Measurements from ENCODE around the gene SMARCA2.

SMARCA2 gene

DNA sequence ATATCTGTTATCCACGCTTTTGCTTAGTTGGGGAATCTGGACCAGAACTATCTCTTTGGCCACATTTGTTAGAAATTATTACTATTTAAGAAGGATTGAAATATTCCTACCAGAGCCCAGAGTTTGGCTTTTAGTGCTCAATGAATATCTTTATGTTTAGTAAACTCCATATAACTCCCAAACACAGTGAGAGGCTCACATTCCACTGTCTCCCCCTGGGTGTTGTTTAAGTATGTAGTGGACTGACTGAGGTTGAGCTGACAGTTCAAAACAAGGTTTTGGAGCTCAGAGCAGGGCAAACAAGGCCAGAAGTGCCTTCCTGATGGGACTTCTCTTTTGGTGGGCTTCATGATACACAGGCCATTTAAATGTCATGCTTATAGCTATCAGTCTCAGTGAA is 216.0 kb downstream of the SMARCA2 start:
- H3K36me3 ChIP-seq (ENCODE audit: control insufficient read depth in 1 of 2, insufficient read depth in 2 of 2, low read length in 2 of 2), result no peaks in the 10 kb centered on the region
- no peak overlapping the region for H3K4me3 ChIP-seq (ENCODE audit: low read depth in 1 of 2, low read length in 2 of 2)
- no peak overlapping the region for H3K27ac ChIP-seq (ENCODE audit: low read depth, low read length)
- peaks cover 0 to 5% of the 10 kb centered on the region in 2 donors for H3K4me1 ChIP-seq (ENCODE audit: control insufficient read depth in 1 of 2, insufficient read depth in 2 of 2, low read length in 2 of 2)
- no peaks in the 10 kb centered on the region for H3K27me3 ChIP-seq (ENCODE audit: control insufficient read depth in 1 of 2, insufficient read depth in 2 of 2, low read length in 2 of 2)
- no peaks in the 10 kb centered on the region for H3K9me3 ChIP-seq (ENCODE audit: control insufficient read depth in 1 of 2, low read length in 2 of 2)
- no peak overlapping the region for H3K9ac ChIP-seq (ENCODE audit: low read depth in 1 of 2, low read length in 2 of 2)

DNA sequence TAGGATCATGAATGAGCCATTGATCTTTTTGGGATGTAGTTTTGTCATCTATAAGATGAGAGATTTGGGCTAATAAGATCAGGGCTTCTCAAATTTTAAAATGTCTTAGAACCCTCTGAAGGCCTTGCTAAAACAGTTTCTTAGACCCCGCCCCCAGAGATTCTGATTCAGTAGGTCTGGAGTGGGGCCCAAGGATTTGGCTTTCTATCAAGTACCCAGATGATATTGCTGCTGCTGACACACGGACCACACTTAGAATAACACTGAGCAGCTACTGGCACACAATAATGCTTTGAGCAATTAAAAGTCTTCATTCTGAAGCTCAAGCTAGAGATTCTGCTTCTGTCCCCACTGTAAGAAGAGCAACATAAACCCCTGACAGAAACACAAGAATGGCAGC is 216.7 kb downstream of the SMARCA2 start:
- Histone ChIP-seq H3K4me3 (ENCODE audit: low read depth in 1 of 2, low read length in 2 of 2) (no peak overlapping the region), H3K27ac (ENCODE audit: low read depth, low read length) (no peak overlapping the region), H3K4me1 (ENCODE audit: control insufficient read depth in 1 of 2, insufficient read depth in 2 of 2, low read length in 2 of 2) (peaks cover 0 to 5% of the 10 kb centered on the region in 2 donors), H3K36me3 (ENCODE audit: control insufficient read depth in 1 of 2, insufficient read depth in 2 of 2, low read length in 2 of 2) (no peaks in the 10 kb centered on the region), H3K9ac (ENCODE audit: low read depth in 1 of 2, low read length in 2 of 2) (no peak overlapping the region), H3K9me3 (ENCODE audit: control insufficient read depth in 1 of 2, low read length in 2 of 2) (no peaks in the 10 kb centered on the region), H3K27me3 (ENCODE audit: control insufficient read depth in 1 of 2, insufficient read depth in 2 of 2, low read length in 2 of 2) (no peaks in the 10 kb centered on the region)

DNA sequence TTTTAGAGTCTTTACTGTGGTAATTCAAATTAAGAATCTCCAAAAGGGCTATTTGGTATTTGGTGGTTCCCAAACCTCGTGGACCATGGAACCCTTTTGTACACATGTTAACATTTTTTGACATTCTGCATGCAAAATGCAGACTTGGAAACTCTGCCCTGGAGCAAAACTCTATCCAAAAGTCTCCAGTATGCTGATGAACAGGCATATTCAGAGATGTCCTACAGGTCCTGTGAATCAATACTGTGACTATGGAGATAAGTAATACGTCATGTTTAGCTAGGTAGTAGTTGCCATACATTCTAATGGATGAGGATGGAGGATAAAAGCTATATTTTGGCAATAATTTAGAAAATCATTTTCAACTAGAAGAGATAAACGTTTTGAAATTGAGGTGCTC is 218.1 kb downstream of the SMARCA2 start:
- Histone ChIP-seq H3K4me1 (ENCODE audit: control insufficient read depth in 1 of 2, insufficient read depth in 2 of 2, low read length in 2 of 2) (peaks cover 0 to 5% of the 10 kb centered on the region in 2 donors), H3K27me3 (ENCODE audit: control insufficient read depth in 1 of 2, insufficient read depth in 2 of 2, low read length in 2 of 2) (no peaks in the 10 kb centered on the region), H3K9ac (ENCODE audit: low read depth in 1 of 2, low read length in 2 of 2) (no peak overlapping the region), H3K4me3 (ENCODE audit: low read depth in 1 of 2, low read length in 2 of 2) (no peak overlapping the region), H3K36me3 (ENCODE audit: control insufficient read depth in 1 of 2, insufficient read depth in 2 of 2, low read length in 2 of 2) (no peaks in the 10 kb centered on the region), H3K27ac (ENCODE audit: low read depth, low read length) (no peak overlapping the region), H3K9me3 (ENCODE audit: control insufficient read depth in 1 of 2, low read length in 2 of 2) (no peaks in the 10 kb centered on the region)

DNA sequence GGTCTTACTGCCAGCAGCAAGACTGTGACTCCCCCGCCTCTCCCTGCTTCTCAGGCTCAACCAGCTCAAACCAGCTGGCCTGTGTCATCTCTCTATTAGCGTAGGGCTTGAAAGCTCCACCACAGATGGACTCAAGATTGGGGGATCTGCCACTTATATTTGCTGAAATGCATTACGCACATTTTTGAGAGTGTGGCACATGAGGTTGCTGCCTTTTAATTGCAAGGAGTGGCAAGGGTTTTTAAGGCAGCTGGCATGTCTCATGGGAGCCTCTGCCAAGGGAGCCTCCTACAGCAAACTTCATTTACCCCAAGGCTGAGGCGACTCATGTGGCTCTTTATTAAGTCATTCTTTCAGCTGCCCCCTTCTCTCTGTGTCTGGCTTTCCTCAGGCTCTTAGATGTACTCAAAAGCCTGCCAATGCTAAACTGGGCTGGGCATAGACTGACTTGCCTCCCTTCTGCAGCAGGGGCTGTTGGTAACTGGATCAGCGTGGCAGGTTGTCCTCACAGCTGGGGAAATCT is 219.3 kb downstream of the SMARCA2 start:
- H3K4me1 ChIP-seq (ENCODE audit: control insufficient read depth in 1 of 2, insufficient read depth in 2 of 2, low read length in 2 of 2), result peaks cover 0 to 3% of the 10 kb centered on the region in 2 donors
- H3K36me3 ChIP-seq (ENCODE audit: control insufficient read depth in 1 of 2, insufficient read depth in 2 of 2, low read length in 2 of 2), result no peaks in the 10 kb centered on the region
- H3K27me3 ChIP-seq (ENCODE audit: control insufficient read depth in 1 of 2, insufficient read depth in 2 of 2, low read length in 2 of 2), result no peaks in the 10 kb centered on the region
- no peak overlapping the region for H3K9ac ChIP-seq (ENCODE audit: low read depth in 1 of 2, low read length in 2 of 2)
- no peaks in the 10 kb centered on the region for H3K9me3 ChIP-seq (ENCODE audit: control insufficient read depth in 1 of 2, low read length in 2 of 2)
- H3K4me3 ChIP-seq (ENCODE audit: low read depth in 1 of 2, low read length in 2 of 2), result no peak overlapping the region
- H3K27ac ChIP-seq (ENCODE audit: low read depth, low read length), result no peak overlapping the region

DNA sequence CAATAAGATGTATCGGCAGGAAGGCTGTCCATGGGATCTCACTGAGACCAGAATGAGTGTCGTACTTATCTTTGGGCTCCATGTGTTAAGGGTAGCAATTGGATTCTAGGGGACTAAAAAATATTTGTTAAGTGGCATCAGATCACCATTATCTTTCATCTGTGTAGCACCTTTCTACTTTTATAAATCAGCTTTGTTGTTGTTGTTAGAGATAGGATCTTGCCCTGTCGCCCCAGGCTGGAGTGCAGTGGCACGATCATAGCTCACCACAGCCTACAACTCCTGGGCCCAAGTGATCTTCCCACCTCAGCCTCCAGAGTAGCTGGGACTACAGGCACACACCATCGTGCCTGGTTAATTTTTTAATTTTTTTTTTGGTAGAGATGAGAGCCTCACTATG is 220.5 kb downstream of the SMARCA2 start:
- no peak overlapping the region for H3K27ac ChIP-seq (ENCODE audit: low read depth, low read length)
- H3K9ac ChIP-seq (ENCODE audit: low read depth in 1 of 2, low read length in 2 of 2), result no peak overlapping the region
- no peaks in the 10 kb centered on the region for H3K4me1 ChIP-seq (ENCODE audit: control insufficient read depth in 1 of 2, insufficient read depth in 2 of 2, low read length in 2 of 2)
- no peaks in the 10 kb centered on the region for H3K36me3 ChIP-seq (ENCODE audit: control insufficient read depth in 1 of 2, insufficient read depth in 2 of 2, low read length in 2 of 2)
- H3K27me3 ChIP-seq (ENCODE audit: control insufficient read depth in 1 of 2, insufficient read depth in 2 of 2, low read length in 2 of 2), result no peaks in the 10 kb centered on the region
- H3K9me3 ChIP-seq (ENCODE audit: control insufficient read depth in 1 of 2, low read length in 2 of 2), result no peaks in the 10 kb centered on the region
- no peak overlapping the region for H3K4me3 ChIP-seq (ENCODE audit: low read depth in 1 of 2, low read length in 2 of 2)

DNA sequence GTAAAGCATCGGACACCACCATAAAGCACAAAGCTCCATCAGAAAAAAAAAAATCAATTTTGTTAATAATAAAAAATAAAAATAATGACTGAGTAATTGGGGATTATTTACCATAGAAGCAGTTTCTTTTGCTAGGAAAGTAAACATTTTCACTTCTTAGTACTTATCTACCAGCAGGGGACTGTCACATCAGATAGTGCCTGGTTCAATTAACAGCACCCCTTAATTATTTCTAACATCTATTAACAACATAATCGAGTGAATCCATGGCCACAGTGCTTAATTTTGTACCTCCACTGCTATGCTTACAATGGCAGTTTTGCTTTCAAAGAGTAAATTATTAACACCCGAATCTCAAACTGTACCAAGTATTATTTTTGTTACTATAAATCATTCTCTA is 221.7 kb downstream of the SMARCA2 start:
- H3K4me3 ChIP-seq (ENCODE audit: low read depth in 1 of 2, low read length in 2 of 2), result no peak overlapping the region
- H3K27me3 ChIP-seq (ENCODE audit: control insufficient read depth in 1 of 2, insufficient read depth in 2 of 2, low read length in 2 of 2), result no peaks in the 10 kb centered on the region
- H3K4me1 ChIP-seq (ENCODE audit: control insufficient read depth in 1 of 2, insufficient read depth in 2 of 2, low read length in 2 of 2), result peaks cover 5 to 8% of the 10 kb centered on the region in 2 donors
- no peaks in the 10 kb centered on the region for H3K9me3 ChIP-seq (ENCODE audit: control insufficient read depth in 1 of 2, low read length in 2 of 2)
- no peak overlapping the region for H3K9ac ChIP-seq (ENCODE audit: low read depth in 1 of 2, low read length in 2 of 2)
- no peak overlapping the region for H3K27ac ChIP-seq (ENCODE audit: low read depth, low read length)
- no peaks in the 10 kb centered on the region for H3K36me3 ChIP-seq (ENCODE audit: control insufficient read depth in 1 of 2, insufficient read depth in 2 of 2, low read length in 2 of 2)

DNA sequence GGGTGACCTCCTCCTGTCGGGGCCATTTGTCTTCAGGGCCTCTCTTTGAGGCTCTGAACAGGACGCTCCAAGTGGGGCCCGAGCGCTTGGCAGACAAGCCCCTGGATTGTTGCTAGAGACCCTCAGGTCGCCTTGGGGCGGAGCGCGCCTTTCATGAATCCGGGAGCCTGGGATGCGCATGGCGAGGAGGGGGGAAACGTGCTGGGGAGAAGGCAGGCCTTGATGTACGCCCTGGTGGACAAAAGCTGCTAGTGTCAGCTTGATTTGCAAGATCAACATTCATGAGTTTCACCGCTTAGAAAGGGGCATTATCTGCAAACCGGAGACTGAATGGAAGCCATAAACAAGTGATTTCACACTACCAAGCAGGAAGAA is 226.3 kb downstream of the SMARCA2 start:
- no peaks in the 10 kb centered on the region for H3K9me3 ChIP-seq (ENCODE audit: control insufficient read depth in 1 of 2, low read length in 2 of 2)
- H3K36me3 ChIP-seq (ENCODE audit: control insufficient read depth in 1 of 2, insufficient read depth in 2 of 2, low read length in 2 of 2), result no peaks in the 10 kb centered on the region
- peak overlapping the region; percentile 80 for H3K4me3 ChIP-seq (ENCODE audit: low read depth in 1 of 2, low read length in 2 of 2)
- peaks cover 0 to 8% of the 10 kb centered on the region in 2 donors for H3K27me3 ChIP-seq (ENCODE audit: control insufficient read depth in 1 of 2, insufficient read depth in 2 of 2, low read length in 2 of 2)
- H3K27ac ChIP-seq (ENCODE audit: low read depth, low read length), result no peak overlapping the region
- H3K9ac ChIP-seq (ENCODE audit: low read depth in 1 of 2, low read length in 2 of 2), result peak overlapping the region in 1 of 2 donors; percentile 44
- H3K4me1 ChIP-seq (ENCODE audit: control insufficient read depth in 1 of 2, insufficient read depth in 2 of 2, low read length in 2 of 2), result peaks cover 10 to 19% of the 10 kb centered on the region in 2 donors

DNA sequence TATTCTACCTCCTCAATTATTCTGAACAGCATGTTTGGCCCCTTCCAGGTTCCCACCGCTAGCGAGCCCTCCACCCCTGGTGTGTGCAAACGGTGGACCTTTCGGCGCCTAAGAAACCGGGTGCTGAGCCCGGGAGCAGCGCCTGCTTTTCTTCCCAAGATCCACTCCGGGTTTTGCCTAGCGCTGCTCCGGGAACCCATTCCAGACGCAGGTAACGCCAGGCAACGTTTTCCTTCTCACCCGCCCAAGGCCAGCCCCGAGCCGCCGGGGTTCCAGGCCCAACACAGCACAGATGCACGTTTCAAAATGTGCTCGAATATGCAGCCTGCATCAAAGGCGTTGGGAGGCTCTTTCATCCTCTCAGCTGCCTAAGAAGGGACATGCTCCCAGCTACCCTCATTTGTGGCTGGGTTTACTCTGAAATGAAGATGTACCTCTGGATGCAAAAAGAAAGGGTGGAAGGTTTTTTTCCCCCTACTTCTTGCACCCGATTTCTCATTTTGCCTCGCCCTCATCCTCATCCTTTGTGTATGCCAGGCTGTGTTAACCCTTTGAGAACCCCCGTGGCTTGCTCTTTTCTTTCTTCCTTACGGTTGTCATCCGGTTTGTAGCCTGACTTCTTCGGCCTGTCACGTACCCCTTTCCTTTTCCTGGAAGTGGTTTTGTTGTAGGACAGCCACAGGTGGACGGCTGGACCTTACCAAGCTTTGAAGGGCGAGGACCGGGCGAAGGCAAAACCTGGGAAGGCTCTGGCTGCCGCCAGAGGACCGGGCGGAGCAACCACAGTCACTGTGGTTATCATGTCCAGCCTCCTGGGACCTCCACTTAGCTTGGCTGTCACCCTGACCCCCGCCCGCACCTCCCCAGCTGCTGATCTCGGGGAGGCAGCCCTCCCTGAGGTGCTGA is 226.9 kb downstream of the SMARCA2 start:
- Histone ChIP-seq H3K4me3 (ENCODE audit: low read depth in 1 of 2, low read length in 2 of 2) (peak overlapping the region; percentile 80), H3K9me3 (ENCODE audit: control insufficient read depth in 1 of 2, low read length in 2 of 2) (no peaks in the 10 kb centered on the region), H3K27me3 (ENCODE audit: control insufficient read depth in 1 of 2, insufficient read depth in 2 of 2, low read length in 2 of 2) (peaks cover 0 to 8% of the 10 kb centered on the region in 2 donors), H3K4me1 (ENCODE audit: control insufficient read depth in 1 of 2, insufficient read depth in 2 of 2, low read length in 2 of 2) (peaks cover 10 to 19% of the 10 kb centered on the region in 2 donors), H3K27ac (ENCODE audit: low read depth, low read length) (no peak overlapping the region), H3K9ac (ENCODE audit: low read depth in 1 of 2, low read length in 2 of 2) (peak overlapping the region; percentile 57 to 66), H3K36me3 (ENCODE audit: control insufficient read depth in 1 of 2, insufficient read depth in 2 of 2, low read length in 2 of 2) (no peaks in the 10 kb centered on the region)

DNA sequence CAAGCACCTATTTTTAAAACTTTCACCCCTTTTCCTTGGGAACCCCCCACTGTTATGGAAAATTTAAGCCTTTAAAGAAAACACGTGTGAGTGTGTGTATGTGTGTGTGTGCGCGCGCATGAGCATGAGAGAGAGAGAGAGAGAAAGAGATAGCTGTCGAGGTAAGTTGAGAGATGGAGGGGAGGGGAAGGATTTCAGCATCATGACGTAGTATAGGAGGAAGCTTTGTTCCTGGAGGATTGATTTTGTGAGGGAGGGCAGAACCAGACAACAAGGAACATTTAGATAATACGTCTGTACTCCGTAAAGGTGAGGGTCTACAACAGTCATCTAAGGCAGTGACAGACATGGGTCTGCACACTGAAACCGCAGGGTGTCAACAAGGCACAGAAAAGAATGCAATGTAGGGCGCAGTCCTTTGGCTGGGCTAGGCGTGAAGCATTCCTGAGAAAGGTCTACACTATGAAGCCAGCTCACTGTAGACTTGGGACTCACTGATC is 227.7 kb downstream of the SMARCA2 start:
- Histone ChIP-seq H3K27me3 (ENCODE audit: control insufficient read depth in 1 of 2, insufficient read depth in 2 of 2, low read length in 2 of 2) (peaks cover 0 to 8% of the 10 kb centered on the region in 2 donors), H3K27ac (ENCODE audit: low read depth, low read length) (no peak overlapping the region), H3K9ac (ENCODE audit: low read depth in 1 of 2, low read length in 2 of 2) (peak overlapping the region; percentile 57 to 66), H3K4me3 (ENCODE audit: low read depth in 1 of 2, low read length in 2 of 2) (peak overlapping the region; percentile 80), H3K4me1 (ENCODE audit: control insufficient read depth in 1 of 2, insufficient read depth in 2 of 2, low read length in 2 of 2) (peaks cover 10 to 19% of the 10 kb centered on the region in 2 donors), H3K9me3 (ENCODE audit: control insufficient read depth in 1 of 2, low read length in 2 of 2) (no peaks in the 10 kb centered on the region), H3K36me3 (ENCODE audit: control insufficient read depth in 1 of 2, insufficient read depth in 2 of 2, low read length in 2 of 2) (no peaks in the 10 kb centered on the region)

Measured in duodenal mucosa (tissue), 2 donors.